ENCODE results near the gene SAT2. TPM values are rescaled to one million over a fixed set of nuclear protein-coding genes. Genes with fewer than 3 reads are reported as not detected.

SAT2 gene
- 41.3 and 41.4 TPM in 2 replicates for total RNA-seq

DNA sequence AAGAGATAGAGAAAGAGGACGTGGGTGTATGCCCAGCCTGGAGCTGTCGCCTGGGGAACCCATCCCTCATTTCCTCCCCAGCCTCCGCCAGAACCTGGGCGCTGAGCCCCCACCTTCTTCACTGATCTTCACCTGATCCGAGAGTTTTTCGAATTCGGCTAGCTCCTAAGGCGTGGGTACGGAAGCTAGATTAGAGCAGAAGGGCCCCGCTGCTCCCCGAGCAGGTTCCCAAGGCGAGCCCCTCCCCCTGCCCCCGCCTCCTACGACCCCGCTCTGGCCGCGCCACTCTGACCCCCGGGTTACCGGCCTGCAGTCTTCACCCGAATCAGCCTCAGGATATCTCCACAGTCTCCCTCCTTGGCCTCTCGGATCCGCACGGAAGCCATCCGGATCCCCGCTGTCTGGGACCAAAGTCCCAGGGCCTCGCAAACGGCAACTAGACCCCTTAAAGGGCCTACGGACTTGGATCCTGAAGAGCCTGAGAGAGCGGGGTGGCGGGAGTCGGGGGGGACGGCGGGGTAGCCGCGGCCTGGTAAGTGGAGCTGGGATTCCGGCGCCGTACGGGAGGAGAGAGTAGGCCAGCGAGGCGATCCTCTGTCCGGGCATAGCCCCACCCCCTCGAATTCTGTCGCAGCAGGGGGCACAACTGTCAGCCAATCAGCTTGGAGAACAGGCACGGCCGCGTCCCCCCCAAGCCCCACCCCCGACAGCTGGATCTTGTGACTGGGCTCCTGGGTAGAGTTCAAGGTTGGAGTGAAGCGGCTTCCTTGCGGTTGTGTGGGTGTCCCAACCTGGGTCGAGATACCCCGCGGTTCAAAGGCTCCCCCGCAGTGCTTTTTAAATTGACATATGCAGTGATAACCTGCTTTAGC lies at the start of gene SAT2:
SAT2 (minus strand) TSS at position 572 of the 872 bp plus-strand sequence; CDS start at position 386, 186 bp downstream.

DNA sequence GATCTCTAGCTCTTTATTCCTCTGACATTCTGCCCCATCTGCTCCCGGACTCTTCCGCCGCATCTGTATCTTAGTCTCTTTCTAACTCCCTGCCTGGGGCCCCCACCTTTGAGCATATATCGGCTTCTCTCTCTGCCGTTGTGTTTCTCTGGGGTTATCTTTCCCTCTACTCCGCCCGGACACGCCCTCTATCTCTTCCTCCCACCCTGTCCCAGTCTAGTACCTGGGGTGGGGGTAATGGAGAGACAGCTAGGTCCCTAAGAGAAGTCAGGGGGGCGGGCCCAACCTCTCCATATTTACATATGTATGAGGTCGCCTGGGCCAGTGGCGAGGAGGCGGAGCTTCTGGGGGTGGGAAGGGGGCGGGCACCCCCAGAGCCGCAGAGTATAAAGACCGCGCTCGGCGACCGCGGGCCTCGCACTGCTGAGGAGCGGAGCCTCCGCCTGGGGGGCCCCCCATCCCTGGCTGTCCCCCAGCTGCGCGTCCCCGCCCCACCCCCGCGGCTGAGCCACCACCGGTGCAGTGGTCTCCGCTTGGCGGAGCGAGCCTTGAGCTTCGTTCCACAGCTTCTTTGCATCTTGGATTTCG lies 23.0 kb upstream of the SAT2 start, which contains the start of gene ATP1B2:
ATP1B2 (plus strand) TSS at position 418 of the 588 bp plus-strand sequence. CDS start 593 bp downstream, outside the sequence.

DNA sequence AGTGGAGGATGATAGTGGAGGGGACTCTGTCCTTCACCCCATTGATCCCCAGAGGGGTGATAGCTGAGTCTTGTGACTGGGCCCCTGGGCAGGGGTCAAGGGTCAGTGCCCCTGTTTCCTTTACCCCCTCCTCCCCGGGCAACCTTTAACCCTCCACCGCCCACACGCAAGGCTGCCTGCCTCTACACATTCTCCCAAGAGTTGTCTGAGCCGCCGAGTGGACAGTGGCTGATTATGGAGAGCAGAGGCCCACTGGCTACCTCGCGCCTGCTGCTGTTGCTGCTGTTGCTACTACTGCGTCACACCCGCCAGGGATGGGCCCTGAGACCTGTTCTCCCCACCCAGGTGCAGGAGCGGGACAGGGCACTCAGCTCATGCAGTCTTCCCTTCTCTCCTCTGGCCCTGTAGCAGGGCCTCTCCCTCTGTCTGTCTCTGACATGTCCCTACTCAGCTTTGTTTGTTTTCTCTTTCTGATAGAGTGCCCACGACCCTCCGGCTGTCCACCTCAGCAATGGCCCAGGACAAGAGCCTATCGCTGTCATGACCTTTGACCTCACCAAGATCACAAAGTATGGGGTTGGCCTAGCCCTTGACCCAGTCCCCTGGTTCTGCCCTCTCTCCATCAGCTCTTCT lies 2.4 kb upstream of the SAT2 start, which contains the start of gene SHBG:
SHBG (plus strand) TSS at position 197 of the 633 bp plus-strand sequence; CDS start at position 235, 38 bp downstream.

DNA sequence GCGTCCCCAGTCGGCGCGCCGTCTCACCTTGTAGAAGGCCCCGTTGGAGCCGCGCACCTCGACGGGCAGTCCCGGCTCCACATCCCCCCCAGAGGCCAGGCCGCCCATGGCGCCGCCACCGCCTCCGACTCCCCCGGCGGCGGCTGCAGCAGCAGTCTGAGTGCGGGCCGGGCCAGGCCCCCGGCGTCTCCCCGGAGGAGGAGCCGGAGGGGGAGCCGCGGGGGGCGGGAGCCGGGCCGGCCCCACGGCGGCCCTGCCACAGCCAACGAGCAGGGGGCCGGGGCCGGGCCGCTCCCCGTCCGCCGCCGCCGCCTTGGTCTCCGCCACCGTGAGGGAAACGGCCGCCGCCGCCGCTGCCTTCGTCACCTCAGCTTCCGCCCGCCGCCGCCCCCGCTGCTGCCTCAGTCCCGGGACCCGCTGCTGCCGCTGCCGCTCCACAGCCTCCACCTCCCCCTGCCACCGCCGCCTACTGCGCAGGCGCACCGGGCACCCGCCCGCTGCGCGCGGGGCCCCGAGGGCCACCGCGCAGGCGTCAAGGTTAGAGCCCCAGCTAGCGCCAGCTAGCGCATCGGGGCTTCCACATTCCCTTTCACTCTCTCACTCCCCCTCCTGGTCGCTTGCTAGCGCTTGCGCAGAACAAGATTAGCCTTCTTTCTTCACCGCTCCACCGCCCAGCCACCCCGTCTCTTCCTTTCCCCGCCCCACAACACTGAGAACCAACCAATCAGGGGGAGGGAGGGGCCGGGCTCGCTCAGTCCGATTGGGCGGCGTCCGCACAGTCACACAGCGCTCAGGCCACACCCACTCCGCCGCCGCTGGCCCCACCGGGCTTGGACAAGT lies 13.0 kb downstream of the SAT2 start, which contains the start of gene FXR2:
FXR2 (minus strand) TSS at position 473 of the 840 bp plus-strand sequence; CDS start at position 108, 365 bp downstream.

DNA sequence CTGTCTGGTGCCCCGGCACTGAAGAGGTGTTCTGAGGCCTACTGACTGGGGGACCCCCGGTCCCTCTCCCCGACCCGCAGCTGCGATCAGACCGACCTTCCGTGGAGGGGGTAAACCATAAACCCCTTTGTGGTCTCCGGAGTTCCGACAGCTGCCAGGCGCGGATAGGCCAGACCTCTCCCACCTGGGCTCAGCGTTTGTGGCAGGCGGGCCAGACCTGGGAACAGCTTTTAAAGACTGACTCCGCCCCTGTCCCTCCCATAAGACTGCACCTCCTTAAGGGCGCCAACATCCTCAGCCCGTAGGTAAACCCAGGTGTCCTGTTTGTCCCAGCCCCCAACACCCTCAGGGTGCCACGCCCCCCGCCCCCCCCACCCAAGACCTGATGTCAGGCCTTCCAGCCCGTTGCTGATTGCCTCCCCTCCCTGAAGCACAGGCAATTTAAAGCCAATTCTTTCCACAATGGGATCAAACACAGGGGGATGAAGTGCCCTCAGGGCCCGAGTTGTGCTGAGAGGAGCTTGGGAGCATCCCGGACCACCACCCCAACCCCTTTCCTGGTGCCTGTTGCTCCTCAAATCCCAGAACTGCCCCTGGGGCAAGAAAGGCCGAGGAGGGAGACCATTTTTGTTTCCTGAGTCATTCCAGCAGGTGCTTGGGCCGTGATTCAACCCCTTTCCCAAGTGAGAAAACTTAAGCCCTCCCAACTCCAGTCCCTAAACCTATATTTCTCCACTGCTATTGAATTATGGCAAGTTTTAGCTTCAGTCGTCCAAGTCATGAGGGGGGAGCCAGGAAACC lies 37.5 kb downstream of the SAT2 start, which contains the start of gene SOX15:
SOX15 (minus strand) TSS at position 204 of the 801 bp plus-strand sequence. CDS start 418 bp downstream, outside the sequence.

DNA sequence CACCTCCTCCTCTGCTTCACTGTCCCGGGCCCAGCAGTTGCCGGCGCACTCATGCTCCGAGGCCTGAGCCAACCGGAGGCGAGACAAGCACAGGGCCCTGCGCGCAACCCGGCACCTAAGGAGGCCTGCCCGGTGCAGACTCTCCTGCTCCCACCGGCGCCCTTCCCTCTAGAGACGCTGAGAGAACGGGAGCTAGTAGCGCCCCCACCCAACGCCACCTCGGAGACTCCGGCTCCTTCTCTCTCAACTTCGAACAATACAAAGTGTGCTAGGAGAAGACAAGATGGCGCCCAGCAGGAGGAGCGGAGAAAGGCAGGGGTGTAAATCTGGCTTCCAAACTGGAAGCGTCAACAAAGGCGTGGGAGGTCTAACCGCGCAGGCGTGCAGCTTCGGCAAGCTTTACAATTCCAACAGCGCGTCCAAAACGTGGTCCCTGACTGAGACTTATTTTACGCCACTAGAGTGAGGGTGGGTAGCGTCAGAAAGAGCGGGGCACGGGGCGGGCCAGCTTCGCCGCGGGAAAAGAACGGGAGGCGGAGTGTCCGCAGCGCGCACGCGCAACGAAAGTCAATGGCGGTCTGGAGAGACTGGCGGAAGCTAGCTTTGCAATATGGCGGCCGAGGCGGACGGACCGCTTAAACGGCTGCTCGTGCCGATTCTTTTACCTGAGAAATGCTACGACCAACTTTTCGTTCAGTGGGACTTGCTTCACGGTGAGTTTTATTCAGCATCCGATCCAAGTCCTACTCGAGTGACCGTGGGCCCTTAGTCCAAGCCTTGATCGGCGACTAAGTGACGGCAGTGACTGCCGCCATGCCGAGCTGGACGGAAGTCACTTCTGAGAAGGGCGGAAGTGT lies 44.1 kb downstream of the SAT2 start, which contains the start of gene MPDU1:
MPDU1 (plus strand) TSS at position 600 of the 857 bp plus-strand sequence; CDS start at position 611, 11 bp downstream.

DNA sequence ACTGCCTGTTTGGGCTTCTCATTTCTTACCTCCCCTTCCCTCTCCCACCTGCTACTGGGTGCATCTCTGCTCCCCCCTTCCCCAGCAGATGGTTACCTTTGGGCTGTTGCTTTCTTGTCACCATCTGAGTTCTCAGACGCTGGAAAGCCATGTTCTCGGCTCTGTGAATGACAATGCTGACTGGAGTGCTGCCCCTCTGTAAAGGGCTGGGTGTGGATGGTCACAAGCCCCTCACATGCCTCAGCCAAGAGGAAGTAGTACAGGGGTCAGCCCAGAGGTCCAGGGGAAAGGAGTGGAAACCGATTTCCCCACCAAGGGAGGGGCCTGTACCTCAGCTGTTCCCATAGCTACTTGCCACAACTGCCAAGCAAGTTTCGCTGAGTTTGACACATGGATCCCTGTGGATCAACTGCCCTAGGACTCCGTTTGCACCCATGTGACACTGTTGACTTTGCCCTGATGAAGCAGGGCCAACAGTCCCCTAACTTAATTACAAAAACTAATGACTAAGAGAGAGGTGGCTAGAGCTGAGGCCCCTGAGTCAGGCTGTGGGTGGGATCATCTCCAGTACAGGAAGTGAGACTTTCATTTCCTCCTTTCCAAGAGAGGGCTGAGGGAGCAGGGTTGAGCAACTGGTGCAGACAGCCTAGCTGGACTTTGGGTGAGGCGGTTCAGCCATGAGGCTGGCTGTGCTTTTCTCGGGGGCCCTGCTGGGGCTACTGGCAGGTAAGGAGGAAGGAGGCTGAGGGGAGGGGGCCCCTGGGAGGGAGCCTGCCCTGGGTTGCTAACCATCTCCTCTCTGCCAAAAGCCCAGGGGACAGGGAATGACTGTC lies 48.4 kb downstream of the SAT2 start, which contains the start of gene CD68:
CD68 (plus strand) TSS at position 638 of the 833 bp plus-strand sequence; CDS start at position 678, 40 bp downstream.

Small RNA genes within 50 kb of the gene (small RNA-seq; reads per million reads assigned to genes)
- gene CD68 (not detected), gene SNORD10 (not detected)

Other genes with a start within 250 kb of the SAT2 start
- gene TNK1, start 246.7 kb downstream of the SAT2 start, total RNA-seq, result 4.1 and 4.6 TPM in 2 replicates
- gene PLSCR3, start 233.3 kb downstream of the SAT2 start, total RNA-seq, result 19.6 and 21.7 TPM in 2 replicates
- gene TMEM256, start 223.7 kb downstream of the SAT2 start, total RNA-seq, result 30.4 and 56.3 TPM in 2 replicates
- gene NLGN2, start 220.0 kb downstream of the SAT2 start, total RNA-seq, result 6.9 and 8.6 TPM in 2 replicates
- gene SPEM1, start 207.5 kb downstream of the SAT2 start, total RNA-seq, result not detected in 2 replicates
- not detected in 2 replicates for gene SPEM2, start 202.2 kb downstream of the SAT2 start, total RNA-seq
- not detected in 2 replicates for gene SPEM3, start 199.0 kb downstream of the SAT2 start, total RNA-seq
- gene TMEM102, start 192.4 kb downstream of the SAT2 start, total RNA-seq, result 2.5 and 2.8 TPM in 2 replicates
- 0.76 and 0.91 TPM in 2 replicates for gene FGF11, start 188.3 kb downstream of the SAT2 start, total RNA-seq
- 5.2 and 5.4 TPM in 2 replicates for gene CHRNB1, start 182.8 kb downstream of the SAT2 start, total RNA-seq
- gene ZBTB4, start 148.2 kb downstream of the SAT2 start, total RNA-seq, result 40.2 and 41.4 TPM in 2 replicates
- not detected in 2 replicates for gene SLC35G6, start 146.4 kb downstream of the SAT2 start, total RNA-seq
- gene POLR2A, start 143.5 kb downstream of the SAT2 start, total RNA-seq, result 85.8 and 100.0 TPM in 2 replicates
- gene TNFSF12, start 78.8 kb downstream of the SAT2 start, total RNA-seq, result 11.6 and 16.1 TPM in 2 replicates
- 4.5 and 5.0 TPM in 2 replicates for gene TNFSF13, start 69.1 kb downstream of the SAT2 start, total RNA-seq
- gene SENP3, start 65.9 kb downstream of the SAT2 start, total RNA-seq, result 46.4 and 48.1 TPM in 2 replicates
- gene CD68, start 48.2 kb downstream of the SAT2 start, total RNA-seq, result 102 and 116 TPM in 2 replicates
- gene MPDU1, start 44.0 kb downstream of the SAT2 start, total RNA-seq, result 93.2 and 97.4 TPM in 2 replicates
- gene SOX15, start 37.7 kb downstream of the SAT2 start, total RNA-seq, result 0.11 and 0.26 TPM in 2 replicates
- 26.9 and 28.2 TPM in 2 replicates for gene FXR2, start 12.9 kb downstream of the SAT2 start, total RNA-seq
- 1.3 TPM in 1 of 2 replicates, not detected in the other for gene SHBG, start 2.3 kb upstream of the SAT2 start, total RNA-seq
- not detected in 2 replicates for gene ATP1B2, start 23.1 kb upstream of the SAT2 start, total RNA-seq
- gene TP53, start 59.7 kb upstream of the SAT2 start, total RNA-seq, result 40.6 and 40.8 TPM in 2 replicates
- gene WRAP53, start 60.7 kb upstream of the SAT2 start, total RNA-seq, result 4.1 and 4.4 TPM in 2 replicates
- 0.54 and 0.91 TPM in 2 replicates for gene EFNB3, start 77.4 kb upstream of the SAT2 start, total RNA-seq
- 0.11 and 0.13 TPM in 2 replicates for gene DNAH2, start 89.9 kb upstream of the SAT2 start, total RNA-seq
- 3.1 and 5.7 TPM in 2 replicates for gene KDM6B, start 206.4 kb upstream of the SAT2 start, total RNA-seq
- gene TMEM88, start 227.2 kb upstream of the SAT2 start, total RNA-seq, result 0.39 and 1.2 TPM in 2 replicates
- gene NAA38, start 229.7 kb upstream of the SAT2 start, total RNA-seq, result 32.9 and 34.7 TPM in 2 replicates
- gene CYB5D1, start 230.2 kb upstream of the SAT2 start, total RNA-seq, result 10.2 and 13.1 TPM in 2 replicates

Measured in articular chondrocyte of knee joint (primary cell).